GM18868 (cell line): ENCODE data around the gene RPL19.

Experiments
- ATAC-seq: cut with Tn5 transposase; IDR thresholded peaks from one replicate; pipeline ENCODE4 v1.9.1; 2021; ENCODE audit warnings: mild to moderate bottlenecking, moderate library complexity; ENCODE audit not compliant: unreplicated experiment

The RPL19 gene

GRCh38 chr17:39222866-39223834 lies 23.1 kb downstream of the RPL19 start:
- ATAC-seq = no peak

GRCh38 chr17:39223907-39224777 lies 24.1 kb downstream of the RPL19 start:
- no peak for ATAC-seq

DNA sequence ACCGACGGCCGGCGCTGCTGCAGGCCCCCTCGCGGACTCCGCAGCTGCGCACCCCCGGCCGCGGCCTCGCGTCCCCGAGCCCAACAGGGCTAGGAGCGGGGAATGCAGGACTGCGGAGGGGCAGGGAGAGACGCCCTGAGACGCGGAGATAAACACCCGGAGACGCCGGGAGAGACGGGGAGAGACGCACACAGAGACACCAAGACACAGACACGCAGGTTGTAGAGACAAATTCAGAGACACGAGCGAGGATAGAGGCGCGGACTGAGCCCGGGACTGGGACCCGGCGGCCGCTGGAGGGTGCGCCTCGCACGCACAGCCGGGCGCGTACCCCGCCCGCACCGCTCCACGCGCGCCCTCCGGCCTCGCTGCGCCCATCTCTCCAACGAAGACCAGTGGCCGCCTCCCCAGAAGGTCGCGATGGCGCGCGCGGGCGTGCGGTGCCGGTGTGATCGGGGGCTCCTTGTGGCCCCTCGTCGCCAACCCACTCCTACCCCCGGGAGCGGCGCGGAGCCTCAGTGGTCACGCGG lies 24.8 kb downstream of the RPL19 start:
- no peak for ATAC-seq

DNA sequence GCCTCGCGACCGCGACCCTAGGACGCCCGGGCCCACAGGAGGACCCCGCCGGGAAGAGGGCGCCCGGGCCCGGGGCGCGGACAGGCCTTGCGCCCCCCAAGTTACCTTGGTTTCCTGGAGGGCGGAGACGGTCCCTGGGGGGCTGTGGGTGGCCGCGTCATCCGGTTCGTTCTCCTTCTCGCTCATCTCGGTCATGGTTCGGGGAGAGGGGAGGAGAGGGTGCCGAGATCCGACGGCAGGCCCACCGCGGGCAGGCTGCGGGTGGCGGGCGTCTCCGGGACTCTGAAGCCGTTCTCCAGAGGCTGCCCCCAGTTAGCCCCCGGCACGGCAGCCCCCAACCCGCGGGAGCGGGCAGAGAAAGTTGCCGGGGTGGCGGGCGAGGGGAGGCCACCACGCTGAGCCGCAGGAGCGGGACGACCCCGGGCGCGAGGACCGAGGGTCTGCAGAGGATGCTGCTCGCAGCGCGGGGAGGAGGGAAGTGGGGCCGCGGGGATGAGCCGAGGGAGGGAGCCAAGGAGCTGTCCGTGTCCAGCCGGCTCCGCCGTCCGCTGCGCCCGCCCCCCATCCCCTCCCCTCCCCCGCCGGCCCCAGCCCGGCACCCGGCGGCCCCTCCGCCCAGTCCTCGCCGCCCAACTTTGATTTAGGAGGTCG lies 25.4 kb downstream of the RPL19 start, which contains the start of gene STAC2:
Gene STAC2 (minus strand): TSS at position 638 of the 651 bp plus-strand sequence. CDS start 443 bp downstream, at position 195.
- no peak for ATAC-seq

- ATAC-seq = no peak
Measured at GRCh38 chr17:39225959-39226683, 26.0 kb downstream of the RPL19 start.

DNA sequence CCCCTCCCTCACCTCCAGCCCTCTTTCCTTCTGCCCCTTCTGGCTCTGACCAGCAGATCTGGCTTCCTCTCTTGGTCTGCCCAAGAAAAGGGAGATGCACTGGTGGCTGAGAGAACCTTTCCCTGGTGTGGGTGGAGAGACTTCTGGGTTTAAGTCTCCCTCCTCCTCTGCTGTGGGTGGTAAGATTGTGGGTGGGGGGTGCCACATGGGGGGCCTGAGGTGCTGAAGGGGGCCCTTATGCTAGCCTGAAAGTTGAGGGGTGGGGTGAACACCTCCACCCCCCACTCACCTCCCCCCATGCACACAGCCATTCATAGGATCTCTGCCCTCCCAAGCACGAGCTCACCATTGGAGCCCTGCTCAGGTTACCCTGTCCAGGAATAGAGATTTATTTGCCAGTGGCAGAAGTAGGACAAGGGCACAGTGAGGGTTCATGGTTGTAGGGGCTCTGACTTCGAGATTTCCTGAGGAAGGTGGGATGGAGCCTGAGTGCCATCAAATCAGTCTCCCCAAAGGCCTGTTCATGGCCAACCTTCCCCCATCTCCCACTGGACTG lies 27.4 kb downstream of the RPL19 start:
- no peak for ATAC-seq

DNA sequence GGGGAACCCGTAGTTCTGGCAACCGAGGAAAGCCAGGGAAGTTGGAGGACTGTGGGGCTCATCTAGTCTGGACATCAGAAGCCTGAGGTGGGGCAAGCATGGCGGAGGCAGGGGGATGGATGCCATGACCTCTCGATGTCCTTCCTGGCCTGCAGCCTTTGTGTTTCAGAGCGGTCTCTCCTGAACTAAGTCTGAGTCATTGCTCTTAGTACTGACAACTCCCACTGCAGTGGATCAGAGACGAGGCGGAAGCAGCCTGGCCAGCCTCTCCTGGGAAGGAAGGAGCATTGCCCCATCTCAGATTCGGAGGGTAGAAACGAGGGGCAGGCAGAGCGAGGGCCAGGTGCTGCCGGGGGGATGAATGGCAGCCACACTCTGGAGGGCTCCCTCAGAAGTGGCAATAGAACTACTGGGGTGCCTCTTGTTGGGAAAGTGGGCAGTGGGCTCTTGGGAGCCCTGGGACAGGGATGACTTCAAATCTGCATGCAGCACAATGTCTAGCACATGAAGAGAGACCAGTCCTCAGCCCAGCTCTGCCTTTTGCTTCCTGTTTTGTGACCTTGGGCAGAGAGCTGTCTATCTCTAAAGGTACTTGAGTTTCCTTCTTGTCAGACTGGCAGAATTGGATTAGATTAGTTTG lies 29.3 kb downstream of the RPL19 start:
- ATAC-seq = no peak

GRCh38 chr17:39230361-39230760 lies 30.3 kb downstream of the RPL19 start:
- ATAC-seq = no peak

- no peak for ATAC-seq
Measured at GRCh38 chr17:39231091-39231561, 31.0 kb downstream of the RPL19 start.

DNA sequence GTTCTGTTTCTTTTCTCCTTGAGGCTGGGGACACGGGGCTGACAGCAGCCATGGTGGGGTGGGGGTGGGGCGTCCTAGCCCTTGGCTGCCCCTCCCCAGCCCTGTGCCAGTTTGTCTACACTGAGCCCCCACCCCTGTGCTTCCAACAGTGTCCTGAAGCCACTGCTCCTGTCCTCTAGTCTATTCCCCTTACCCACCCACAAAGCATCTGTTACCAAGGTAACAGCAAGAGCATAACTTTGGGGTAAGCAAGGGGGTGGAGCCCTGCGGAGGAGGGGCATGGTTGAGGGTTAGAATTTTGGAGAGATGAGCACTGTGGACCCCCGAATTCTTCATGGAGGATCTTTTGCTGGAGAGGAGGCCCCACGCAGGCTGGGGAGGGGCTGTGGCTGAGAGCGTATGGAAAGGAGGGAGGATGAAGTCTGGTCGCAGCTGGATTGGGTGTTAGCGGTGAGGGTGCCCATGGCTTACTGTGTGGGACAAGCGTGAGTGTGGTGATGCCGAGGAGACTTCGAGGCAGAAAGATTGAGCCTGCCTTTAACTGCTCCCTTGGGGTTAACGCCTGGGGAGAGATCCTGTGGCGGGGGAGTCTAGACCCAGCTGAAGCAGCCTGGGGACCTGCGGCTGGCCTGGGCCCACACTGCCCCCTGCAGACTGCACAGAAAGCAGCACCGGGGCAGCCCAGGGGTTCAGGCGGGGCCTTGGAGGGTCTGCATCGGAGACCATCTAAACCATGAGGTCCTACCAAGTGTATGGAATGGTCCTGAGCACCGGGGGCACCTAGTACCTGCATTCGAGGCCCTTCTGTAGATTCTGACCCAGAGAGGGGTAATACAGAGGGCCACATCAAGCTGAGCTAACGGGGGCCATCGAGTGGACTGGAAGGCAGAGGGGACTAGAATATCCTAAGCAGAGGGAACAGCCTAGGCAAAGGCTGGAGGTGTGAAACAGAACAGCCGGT lies 31.8 kb downstream of the RPL19 start:
- no peak for ATAC-seq

GRCh38 chr17:39235555-39236449 lies 35.7 kb downstream of the RPL19 start:
- ATAC-seq = no peak

GRCh38 chr17:39236450-39236927 lies 36.4 kb downstream of the RPL19 start:
- ATAC-seq = no peak

- ATAC-seq = no peak
Measured at GRCh38 chr17:39236981-39237441, 36.9 kb downstream of the RPL19 start.

DNA sequence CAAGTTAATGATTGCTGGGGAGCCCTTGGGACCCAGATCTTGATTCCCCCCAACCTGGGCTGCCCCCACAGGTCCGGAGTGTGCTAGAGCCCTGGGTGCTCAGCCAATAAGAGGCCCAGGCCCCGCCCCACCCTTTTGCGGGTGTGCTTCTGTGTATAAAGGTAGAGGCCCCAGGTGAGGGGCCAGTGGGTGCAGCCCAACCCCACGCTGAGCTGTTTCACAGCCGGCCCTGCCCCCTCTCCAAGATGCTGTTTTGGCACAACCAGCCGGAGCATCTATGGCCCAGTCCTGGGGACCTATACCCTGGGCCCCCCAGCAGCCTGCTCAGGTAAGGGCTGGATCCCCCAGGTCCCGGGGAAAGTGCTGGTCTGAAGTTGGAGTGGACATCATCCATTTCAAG lies 37.5 kb downstream of the RPL19 start:
- no peak for ATAC-seq

GRCh38 chr17:39238311-39238972 lies 38.4 kb downstream of the RPL19 start:
- no peak for ATAC-seq

DNA sequence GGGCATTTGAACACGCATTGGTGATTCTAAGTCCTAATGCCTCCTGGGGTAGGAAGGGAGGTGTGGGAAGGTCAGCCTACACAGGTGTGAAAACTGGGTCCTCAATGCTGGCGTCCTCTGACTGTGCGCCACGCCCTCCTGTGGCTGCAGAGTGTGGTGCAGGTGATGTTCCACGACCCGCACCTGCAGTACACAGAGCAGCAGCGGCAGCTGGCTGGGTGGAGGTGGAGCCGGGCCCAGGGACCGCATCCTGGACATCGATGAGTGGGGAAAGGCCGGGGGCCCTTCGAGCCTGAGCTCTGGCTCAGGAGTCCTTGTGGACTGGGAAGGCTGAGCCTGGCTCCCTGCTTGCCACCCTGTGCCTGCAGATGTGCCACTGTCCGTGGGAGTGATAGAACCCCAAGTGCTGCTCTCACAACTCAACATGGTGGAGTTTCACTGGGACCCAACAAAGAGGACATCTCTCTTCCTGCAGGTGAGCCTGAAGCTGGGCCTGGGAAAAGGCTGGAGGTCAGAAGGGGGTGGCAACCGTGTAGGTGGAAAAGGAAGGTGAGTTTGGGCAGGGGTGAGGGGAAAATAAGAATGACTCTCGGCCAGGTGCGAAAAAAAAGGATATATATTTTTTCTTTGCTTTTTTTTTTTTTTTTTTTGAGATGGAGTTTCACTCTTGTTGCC lies 39.7 kb downstream of the RPL19 start:
- ATAC-seq = no peak
